ENCODE data around the gene CA12. TPM values are rescaled to one million over a fixed set of nuclear protein-coding genes. Genes with fewer than 3 reads are reported as not detected.

CA12 gene
- total RNA-seq (10 to 100 TPM in 1 of 7 donors, 1 to 10 TPM in 4, under 1 TPM in 1, not detected in 1; 0.61 to 10.5 (median 3.5) TPM), polyA plus RNA-seq (1 to 10 TPM in 1 of 2 donors, under 1 TPM in 1; 0.16 to 4.6 TPM)
- long read RNA-seq, donor 1, partial matches to known transcripts = 8 of 11 reads
- long read RNA-seq, donor 1, other reads (novel, unspliced or antisense) = 1 of 11 reads
- long read RNA-seq, donor 2, full-length matches to known transcripts = 2 of 2 reads
- long read RNA-seq, donor 2, partial matches to known transcripts = 0 of 2 reads
- long read RNA-seq, donor 2, other reads (novel, unspliced or antisense) = 0 of 2 reads
- long read RNA-seq, donor 3, full-length matches to known transcripts = 3 of 10 reads
- long read RNA-seq, donor 3, partial matches to known transcripts = 7 of 10 reads
- long read RNA-seq, donor 3, other reads (novel, unspliced or antisense) = 0 of 10 reads

DNA sequence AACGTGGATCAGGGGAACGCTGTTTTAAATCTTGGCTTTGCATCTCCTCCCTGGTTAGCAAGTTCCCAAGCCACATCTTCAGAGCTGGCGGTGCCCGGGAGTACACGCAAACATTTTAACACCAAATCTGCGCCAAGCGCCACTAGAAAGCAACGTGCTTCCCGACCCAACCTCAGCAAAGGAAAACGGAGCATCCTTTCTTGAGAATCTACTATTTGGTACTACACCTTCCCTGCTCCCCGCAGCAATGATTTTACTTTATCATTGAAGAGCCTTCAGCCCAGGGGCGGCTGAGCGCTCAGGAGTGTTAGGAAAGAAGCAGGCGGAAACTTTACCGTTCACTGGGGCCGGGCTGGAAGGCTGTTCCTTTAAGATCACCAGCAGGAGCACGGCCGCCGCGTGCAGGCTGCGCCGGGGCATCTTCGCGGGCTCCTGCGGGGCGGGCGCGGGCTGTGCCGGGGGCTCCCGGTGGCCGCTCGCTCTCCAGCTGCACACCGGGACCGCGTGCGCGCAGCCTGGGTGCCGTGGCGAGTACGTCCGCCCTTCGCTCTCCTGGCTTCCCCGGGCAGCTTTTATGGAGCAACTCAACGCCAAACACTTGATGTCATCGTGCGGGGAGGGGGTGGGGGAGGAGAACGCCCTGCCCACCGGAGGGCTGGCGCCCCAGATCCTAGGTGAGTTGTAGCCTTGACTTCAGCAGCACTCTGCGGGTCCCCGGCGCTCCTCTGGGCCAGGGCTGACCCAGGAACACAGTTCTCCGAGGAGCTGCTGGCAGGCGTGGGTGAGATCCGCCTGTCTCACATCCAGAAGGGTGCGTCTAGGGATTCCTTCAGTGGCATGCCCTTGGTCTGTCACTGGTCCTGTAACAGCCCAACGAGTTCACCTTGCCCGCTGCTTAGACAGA, at the start of gene CA12:
CA12 (minus strand) TSS at position 546 of the 904 bp plus-strand sequence; CDS start at position 420, 126 bp downstream.
- H3K4me1 ChIP-seq (ENCODE audit: insufficient read depth) = peaks cover 2% of the 10 kb centered on the region
- 1 to 5% (median 2%) methylated on average over 30 to 58 of the region's 58 CpGs for WGBS, 3 donors
- TF ChIP-seq, protein P1, sequence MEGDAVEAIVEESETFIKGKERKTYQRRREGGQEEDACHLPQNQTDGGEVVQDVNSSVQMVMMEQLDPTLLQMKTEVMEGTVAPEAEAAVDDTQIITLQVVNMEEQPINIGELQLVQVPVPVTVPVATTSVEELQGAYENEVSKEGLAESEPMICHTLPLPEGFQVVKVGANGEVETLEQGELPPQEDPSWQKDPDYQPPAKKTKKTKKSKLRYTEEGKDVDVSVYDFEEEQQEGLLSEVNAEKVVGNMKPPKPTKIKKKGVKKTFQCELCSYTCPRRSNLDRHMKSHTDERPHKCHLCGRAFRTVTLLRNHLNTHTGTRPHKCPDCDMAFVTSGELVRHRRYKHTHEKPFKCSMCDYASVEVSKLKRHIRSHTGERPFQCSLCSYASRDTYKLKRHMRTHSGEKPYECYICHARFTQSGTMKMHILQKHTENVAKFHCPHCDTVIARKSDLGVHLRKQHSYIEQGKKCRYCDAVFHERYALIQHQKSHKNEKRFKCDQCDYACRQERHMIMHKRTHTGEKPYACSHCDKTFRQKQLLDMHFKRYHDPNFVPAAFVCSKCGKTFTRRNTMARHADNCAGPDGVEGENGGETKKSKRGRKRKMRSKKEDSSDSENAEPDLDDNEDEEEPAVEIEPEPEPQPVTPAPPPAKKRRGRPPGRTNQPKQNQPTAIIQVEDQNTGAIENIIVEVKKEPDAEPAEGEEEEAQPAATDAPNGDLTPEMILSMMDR (IDR thresholded peaks at IDR 0.05) = no peak
- TF ChIP-seq EP300 (IDR thresholded peaks at IDR 0.05) (no peak), POLR2A (IDR thresholded peaks at IDR 0.05) (no peak)
- intact Hi-C loops (cut with DNase I) = loop anchor here in 1 of 4 donors (10.0 kb wide), 1 partner anchor 87 kb away; no protein-coding TSS in a partner anchor
- H3K27ac ChIP-seq = no peak within 1 kb of the TSS
- DNase-seq = peak in 2 of 5 donors; percentile 30 to 46
- H3K9me3 ChIP-seq = no peaks in the 10 kb centered on the region
- peak within 1 kb of the TSS; percentile 40 for H3K4me3 ChIP-seq
- H3K36me3 ChIP-seq = no peaks in the 10 kb centered on the region
- H3K27me3 ChIP-seq = no peaks in the 10 kb centered on the region

DNA sequence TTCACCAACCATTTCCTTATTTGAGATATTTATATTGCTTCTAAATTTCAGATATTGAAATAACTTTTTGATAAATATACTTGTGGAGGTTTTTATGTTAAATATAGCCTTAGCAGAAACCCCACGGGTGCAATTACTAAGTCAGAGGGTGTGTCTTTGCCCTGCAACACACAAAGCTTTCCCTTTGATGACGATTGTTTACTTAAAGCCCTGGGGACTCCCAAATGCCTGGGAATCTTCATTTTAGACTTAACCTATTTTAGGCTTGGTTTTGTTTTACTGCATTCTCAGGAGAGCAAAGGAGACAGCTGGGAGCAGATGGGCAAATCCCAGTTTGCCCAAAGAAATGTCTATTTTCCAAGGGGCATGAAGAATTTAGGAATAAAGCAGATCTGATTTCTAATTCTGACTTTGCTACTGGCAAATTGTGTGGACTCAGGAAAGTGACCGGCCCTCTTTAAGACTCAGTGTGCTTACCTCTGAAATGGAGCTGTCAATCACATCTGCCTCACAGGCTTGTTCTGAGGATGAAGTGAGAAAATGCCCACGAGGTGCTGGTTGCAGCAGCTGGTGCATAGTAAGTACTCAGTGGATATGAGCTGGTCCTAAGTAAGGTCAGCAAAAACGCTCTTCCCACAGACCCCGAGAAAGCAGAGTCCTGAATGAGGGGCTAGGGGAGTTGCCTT, 49.3 kb upstream of the CA12 start:
- WGBS, 3 donors = 48 to 63% (median 51%) methylated on average over 6 of the region's 6 CpGs

DNA sequence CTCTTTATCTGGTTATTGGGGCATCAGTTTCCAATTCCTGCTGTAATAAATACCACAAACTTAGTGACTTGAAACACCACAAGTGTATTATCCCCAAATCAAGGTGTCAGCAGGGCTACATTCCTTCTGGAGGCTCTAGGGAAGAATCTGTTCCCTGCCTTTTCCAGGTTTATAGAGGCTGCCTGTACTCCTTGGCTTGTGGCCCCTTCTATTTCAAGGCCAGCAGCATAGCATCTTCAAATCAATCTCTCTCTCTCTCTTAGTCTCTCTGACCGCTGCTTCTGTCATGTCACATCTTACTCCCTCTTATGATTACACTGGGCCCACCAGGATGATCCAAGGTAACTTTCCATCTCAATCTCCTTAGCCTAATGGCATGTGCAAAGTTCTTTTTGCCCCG, 44.9 kb upstream of the CA12 start:
- no peak overlapping the region for H3K27ac ChIP-seq
- TF ChIP-seq, protein P1 (IDR thresholded peaks at IDR 0.05) = no peak
- TF ChIP-seq POLR2A (IDR thresholded peaks at IDR 0.05) (no peak), EP300 (IDR thresholded peaks at IDR 0.05) (no peak)
- intact Hi-C loops (cut with DNase I) = no loop called here
- no peak for DNase-seq
- no peak overlapping the region for H3K4me3 ChIP-seq
- no peaks in the 10 kb centered on the region for H3K9me3 ChIP-seq
- H3K36me3 ChIP-seq = no peaks in the 10 kb centered on the region
- no peaks in the 10 kb centered on the region for H3K4me1 ChIP-seq (ENCODE audit: insufficient read depth)
- 92 to 96% (median 95%) methylated on average over 2 of the region's 2 CpGs for WGBS, 3 donors
- H3K27me3 ChIP-seq = no peaks in the 10 kb centered on the region

More for the DNA sequence above, 49.3 kb upstream of the CA12 start:
- H3K27ac ChIP-seq = no peak overlapping the region
- intact Hi-C loops (cut with DNase I) = no loop called here
- H3K4me1 ChIP-seq (ENCODE audit: insufficient read depth) = peaks cover 5% of the 10 kb centered on the region
- no peak for TF ChIP-seq EP300 (IDR thresholded peaks at IDR 0.05)
- TF ChIP-seq POLR2A (IDR thresholded peaks at IDR 0.05) = no peak
- TF ChIP-seq, protein P1 (IDR thresholded peaks at IDR 0.05) = no peak
- H3K9me3 ChIP-seq = no peaks in the 10 kb centered on the region
- DNase-seq = no peak
- H3K36me3 ChIP-seq = no peaks in the 10 kb centered on the region
- H3K27me3 ChIP-seq = no peaks in the 10 kb centered on the region
- H3K4me3 ChIP-seq = no peak overlapping the region

DNA sequence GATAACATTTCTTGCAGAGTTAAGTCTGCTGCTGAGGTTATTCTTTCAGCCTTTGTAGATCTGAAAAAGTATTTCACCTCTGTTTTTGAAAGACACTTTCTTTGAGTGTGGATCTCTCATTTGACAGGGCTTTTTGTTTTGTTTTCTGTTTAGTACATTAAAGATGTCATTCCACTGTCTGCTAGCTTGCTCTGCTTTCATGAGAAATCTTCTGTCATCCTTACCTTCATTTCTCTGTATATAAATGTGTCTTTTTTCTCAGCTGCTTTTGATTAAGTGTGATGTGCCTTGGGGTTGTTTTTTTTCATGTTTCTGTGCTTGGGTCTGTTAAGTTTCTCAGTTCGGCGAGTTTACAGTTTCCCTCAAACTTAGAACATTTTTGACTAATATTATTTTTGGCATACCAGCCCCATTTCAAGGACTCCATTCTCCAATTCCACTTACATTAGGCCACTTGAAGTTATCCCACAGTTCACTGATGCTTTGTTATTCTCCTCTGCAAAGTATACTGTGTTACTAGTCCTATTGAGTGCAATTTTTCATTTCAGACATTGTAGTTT, 43.9 kb upstream of the CA12 start:
- no peak overlapping the region for H3K27ac ChIP-seq
- no peaks in the 10 kb centered on the region for H3K9me3 ChIP-seq
- DNase-seq = no peak
- WGBS, 3 donors = 78 to 86% (median 86%) methylated on average over 2 of the region's 2 CpGs
- no peaks in the 10 kb centered on the region for H3K27me3 ChIP-seq
- TF ChIP-seq, protein P1 (IDR thresholded peaks at IDR 0.05) = no peak
- TF ChIP-seq EP300 (IDR thresholded peaks at IDR 0.05) = no peak
- TF ChIP-seq POLR2A (IDR thresholded peaks at IDR 0.05) = no peak
- intact Hi-C loops (cut with DNase I) = no loop called here
- H3K4me3 ChIP-seq = no peak overlapping the region
- no peaks in the 10 kb centered on the region for H3K4me1 ChIP-seq (ENCODE audit: insufficient read depth)
- no peaks in the 10 kb centered on the region for H3K36me3 ChIP-seq

Measured in ovary (tissue), 10 donors.